Endothelial cell of umbilical vein (primary cell): ENCODE measurements around the gene DAZAP1. TPM values are rescaled to one million over a fixed set of nuclear protein-coding genes. Genes with fewer than 3 reads are reported as not detected.

ENCODE experiments used
- BruUV-seq: library from RNA; stranded (reverse); fragments of 400-500 nt; replicated peaks from 2 replicates; lab custom pipeline; 2021; lab: Mats Ljungman, UMichigan
- CTCF ChIA-PET: fragments of 300-600, 350-600 bp; sonication (Branson Sonifier 250); formaldehyde crosslinking; loops from one replicate; lab custom pipeline; 2021; ENCODE audit warnings: antibody characterized with exemption, inconsistent platforms; lab: Charles Lee
- POLR2A ChIA-PET: fragments of 300-600, 350-600 bp; sonication (Branson Sonifier 250); formaldehyde crosslinking; loops from one replicate; lab custom pipeline; 2021; ENCODE audit warnings: antibody characterized with exemption, inconsistent platforms; lab: Charles Lee
- DNase-seq: peaks from one replicate; pipeline ENCODE4 v3.0.0-alpha.2; 2011; ENCODE audit warnings: low read depth, low spot score
- FAIRE-seq: peaks from 2 replicates; lab custom pipeline; 2011; peaks lifted over from hg19 to GRCh38; lab: Jason Lieb, UNC
- H2AFZ ChIP-seq: 2 replicates; pipeline ENCODE4 v1.6.0; 2012; ENCODE audit warnings: low read depth, low read length, control low read depth, inconsistent platforms
- H3K27ac ChIP-seq: 2 replicates; pipeline ENCODE4 v1.5.1; 2011; ENCODE audit warnings: low read depth, mild to moderate bottlenecking, control low read depth, low read length, moderate library complexity; ENCODE audit not compliant: insufficient read depth
- H3K27me3 ChIP-seq, 2 experiments: 2 replicates each; pipeline versions ENCODE4 v1.6.0 to v1.6.1; 2011; ENCODE audit warnings: low read length in 2 of 2, mixed read lengths in 1 of 2; ENCODE audit not compliant: control insufficient read depth in 2 of 2, insufficient read depth in 2 of 2
- H3K36me3 ChIP-seq, 2 experiments: 2 replicates in 1 of 2; 3 replicates in 1 of 2; pipeline ENCODE4 v1.5.1; 2011; ENCODE audit warnings: low read length in 2 of 2, mild to moderate bottlenecking in 1 of 2, moderate library complexity in 1 of 2; ENCODE audit not compliant: control insufficient read depth in 2 of 2, insufficient read depth in 2 of 2; ENCODE audit errors: extremely low read depth in 1 of 2
- H3K4me1 ChIP-seq: 3 replicates; pipeline ENCODE4 v1.5.1; 2011; ENCODE audit warnings: mild to moderate bottlenecking, low read length; ENCODE audit not compliant: control insufficient read depth, insufficient read depth; ENCODE audit errors: extremely low read depth
- H3K4me2 ChIP-seq: 2 replicates; pipeline ENCODE4 v1.6.1; 2011; ENCODE audit warnings: low read length, control low read depth, mixed read lengths; ENCODE audit not compliant: insufficient read depth
- H3K4me3 ChIP-seq, 3 experiments: fragments of 200-600 bp in 1 of 3; sonication (generic), shearing (Covaris generic) in 1 of 3; replicated peaks in 1 of 3; 2 replicates each; pipeline ENCODE4 v1.5.1; 2011 to 2016; ENCODE audit warnings: control low read depth in 3 of 3, low read length in 3 of 3, mild to moderate bottlenecking in 2 of 3, inconsistent platforms in 1 of 3, low read depth in 1 of 3, moderate library complexity in 1 of 3; ENCODE audit not compliant: insufficient read depth in 1 of 3
- H3K79me2 ChIP-seq: 2 replicates; pipeline ENCODE4 v1.6.0; 2012; ENCODE audit warnings: low read length, inconsistent platforms; ENCODE audit not compliant: control insufficient read depth, insufficient read depth
- H3K9ac ChIP-seq: replicated peaks from 2 replicates; pipeline ENCODE3; 2011; ENCODE audit warnings: low read length, control low read depth; ENCODE audit not compliant: insufficient read depth; ENCODE audit errors: extremely low read depth
- H3K9me1 ChIP-seq: replicated peaks from 3 replicates; pipeline ENCODE4 v1.6.0; 2011; ENCODE audit warnings: mild to moderate bottlenecking, low read length; ENCODE audit not compliant: control insufficient read depth, insufficient read depth; ENCODE audit errors: extremely low read depth
- H3K9me3 ChIP-seq: replicated peaks from 2 replicates; pipeline ENCODE4 v1.5.1; 2012; ENCODE audit warnings: low read length, inconsistent platforms; ENCODE audit not compliant: control insufficient read depth, insufficient read depth
- H4K20me1 ChIP-seq: replicated peaks from 2 replicates; pipeline ENCODE3; 2011; ENCODE audit warnings: mild to moderate bottlenecking, low read length; ENCODE audit not compliant: control insufficient read depth, insufficient read depth; ENCODE audit errors: extremely low read depth
- EZH2 ChIP-seq: IDR thresholded peaks from 2 replicates; pipeline ENCODE4 v1.6.1; 2012; ENCODE audit warnings: borderline replicate concordance, low read depth, mild to moderate bottlenecking, moderate library complexity, low read length, inconsistent platforms; ENCODE audit not compliant: severe bottlenecking
- FOS ChIP-seq: IDR thresholded peaks from 2 replicates; pipeline ENCODE4 v1.6.1; 2011; ENCODE audit warnings: mild to moderate bottlenecking, low read length, moderate library complexity, borderline replicate concordance; ENCODE audit not compliant: insufficient read depth
- GATA2 ChIP-seq: IDR thresholded peaks from 2 replicates; pipeline ENCODE4 v1.7.0; 2011; ENCODE audit warnings: low read depth, mild to moderate bottlenecking, moderate library complexity, mixed read lengths, low read length; ENCODE audit not compliant: insufficient read length, insufficient read depth
- JUN ChIP-seq: IDR thresholded peaks from 2 replicates; pipeline ENCODE4 v1.6.1; 2011; ENCODE audit warnings: borderline replicate concordance, low read depth; ENCODE audit not compliant: insufficient read length, insufficient read depth
- MYC ChIP-seq: IDR thresholded peaks from one replicate; pipeline ENCODE4 v1.6.1; 2011; ENCODE audit warnings: mild to moderate bottlenecking, low read depth, low read length
- POLR2A ChIP-seq: IDR thresholded peaks from 2 replicates; pipeline ENCODE4 v1.6.1; 2012; ENCODE audit warnings: low read depth, mild to moderate bottlenecking, control low read depth, low read length
- POLR2AphosphoS5 ChIP-seq: IDR thresholded peaks from 2 replicates; pipeline ENCODE4 v1.6.1; 2012; ENCODE audit warnings: low read depth, mild to moderate bottlenecking, control low read depth, low read length, moderate library complexity; ENCODE audit not compliant: insufficient read depth
- dilution Hi-C: fragments of 300-500 bp; cut with MboI; formaldehyde crosslinking; loops from one replicate; pipeline ENCODE4 v1.15.0; 2019; ENCODE audit warnings: low sequenced_read_pairs; ENCODE audit not compliant: extremely low pct_ligation_motif_present
- intact Hi-C: fragments of 100-400 bp; cut with micrococcal nuclease; formaldehyde crosslinking; loops from one replicate; pipeline ENCODE4 v1.10.0; 2022
- polyA plus RNA-seq, 4 experiments: library from polyadenylated mRNA; depleted of rRNA in 3 of 4; stranded (reverse) in 3 of 4; unstranded in 1 of 4; fragments of >200 nt; gene quantifications; 2 replicates each; pipeline versions ENCODE4 v1.2.1 to v1.2.3, GENCODE V29; 2011 to 2012; ENCODE audit warnings: missing spikeins in 1 of 4
- total RNA-seq: library from RNA; stranded (reverse); gene quantifications from 2 replicates; pipeline ENCODE4 v1.2.3, GENCODE V29; 2021
- TF ChIP-seq, protein P1 (sequence below): IDR thresholded peaks from 2 replicates; pipeline ENCODE4 v1.6.1; 2011; ENCODE audit not compliant: insufficient read depth, insufficient read length
- TF ChIP-seq, protein P2 (sequence below), 2 donors: IDR thresholded peaks; 1 replicate in 1 of 2; 2 replicates in 1 of 2; pipeline ENCODE4 v1.5.1; 2011; ENCODE audit warnings: low read length in 2 of 2, mild to moderate bottlenecking in 2 of 2, moderate library complexity in 2 of 2, control low read depth in 1 of 2, inconsistent platforms in 1 of 2, low read depth in 1 of 2; ENCODE audit not compliant: insufficient read depth in 1 of 2; ENCODE audit errors: extremely low read depth in 1 of 2

DAZAP1 gene
- total and polyA plus RNA-seq, 2 donors (not counting 3 experiments of a cell fraction or from before 2014, with no cell fraction given), result 50.1 to 187 TPM

DNA sequence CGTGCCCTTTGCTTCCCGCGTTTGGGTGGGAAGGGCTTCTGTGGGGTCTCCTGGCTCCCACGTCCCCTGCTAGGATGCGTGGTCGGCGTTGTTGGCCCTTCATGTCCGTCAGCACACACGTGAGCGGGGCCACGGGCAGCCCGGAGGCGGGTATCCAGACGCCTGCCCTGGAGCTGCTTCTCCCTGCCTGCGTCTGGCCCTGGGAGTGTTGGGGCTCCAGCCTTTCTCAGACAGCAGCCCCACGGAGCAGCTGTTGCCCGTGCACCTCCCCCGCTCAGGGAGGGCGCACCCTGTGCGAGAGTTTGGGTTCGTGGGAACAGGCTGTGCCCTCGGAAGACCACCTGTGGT is 14.5 kb downstream of the DAZAP1 start:
- Histone ChIP-seq H2AFZ (no peak overlapping the region), H3K9me3 (no peaks in the 10 kb centered on the region), H3K4me1 (no peaks in the 10 kb centered on the region), H4K20me1 (peaks cover 2% of the 10 kb centered on the region), H3K4me2 (no peak overlapping the region), H3K9me1 (no peaks in the 10 kb centered on the region), H3K9ac (no peak overlapping the region), H3K4me3 (no peak overlapping the region), H3K27me3 (no peaks in the 10 kb centered on the region), H3K27ac (no peak overlapping the region), H3K36me3 (peaks cover 26 to 74% of the 10 kb centered on the region in 2 experiments), H3K79me2 (peaks cover 65% of the 10 kb centered on the region)
- DNase-seq (no peak), FAIRE-seq (no peak)
- BruUV-seq, result no TSS peak
- intact Hi-C loops (no loop called here), dilution Hi-C loops (no loop called here)
- TF ChIP-seq EZH2 (no peak), POLR2AphosphoS5 (no peak), MYC (no peak), JUN (no peak), POLR2A (no peak)
- TF ChIP-seq, protein P1, sequence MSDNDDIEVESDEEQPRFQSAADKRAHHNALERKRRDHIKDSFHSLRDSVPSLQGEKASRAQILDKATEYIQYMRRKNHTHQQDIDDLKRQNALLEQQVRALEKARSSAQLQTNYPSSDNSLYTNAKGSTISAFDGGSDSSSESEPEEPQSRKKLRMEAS, result no peak
- ChIA-PET POLR2A (no interaction called here), CTCF (no interaction called here)

DNA sequence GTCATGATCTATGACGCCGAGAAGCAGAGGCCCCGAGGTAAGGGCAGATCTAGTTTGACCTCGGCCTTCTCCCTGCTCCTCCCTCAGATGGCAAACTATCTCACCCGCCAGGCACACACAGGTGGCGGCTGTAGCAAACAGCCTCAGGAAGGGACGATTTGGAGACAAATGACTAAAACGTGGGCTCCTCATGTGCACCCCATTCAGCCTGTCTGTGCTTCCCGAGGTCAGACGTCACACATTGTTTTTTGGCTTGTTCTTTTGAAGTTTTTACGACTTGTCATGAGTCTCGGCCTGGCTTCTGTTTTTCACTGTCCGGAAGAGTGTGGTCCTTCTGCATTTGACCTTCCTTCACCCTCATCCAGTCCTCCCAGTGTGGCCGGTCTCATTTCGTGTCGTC is 15.0 kb downstream of the DAZAP1 start:
- POLR2A ChIA-PET, result no interaction called here
- CTCF ChIA-PET, result no interaction called here
- Histone ChIP-seq H3K4me2 (no peak overlapping the region), H3K4me3 (no peak overlapping the region), H3K9me3 (no peaks in the 10 kb centered on the region), H3K36me3 (peaks cover 26 to 71% of the 10 kb centered on the region in 2 experiments), H3K9me1 (no peaks in the 10 kb centered on the region), H3K79me2 (peaks cover 61% of the 10 kb centered on the region), H3K27ac (no peak overlapping the region), H4K20me1 (peaks cover 2% of the 10 kb centered on the region), H3K27me3 (no peaks in the 10 kb centered on the region), H3K9ac (no peak overlapping the region), H2AFZ (no peak overlapping the region), H3K4me1 (no peaks in the 10 kb centered on the region)
- no peak for DNase-seq
- intact Hi-C loops, result no loop called here
- BruUV-seq, result no TSS peak
- no peak for FAIRE-seq
- dilution Hi-C loops, result no loop called here
- TF ChIP-seq, protein P1, result no peak
- TF ChIP-seq MYC (no peak), EZH2 (no peak), POLR2A (no peak), POLR2AphosphoS5 (no peak), FOS (no peak), GATA2 (no peak), JUN (no peak)
- TF ChIP-seq, protein P2, sequence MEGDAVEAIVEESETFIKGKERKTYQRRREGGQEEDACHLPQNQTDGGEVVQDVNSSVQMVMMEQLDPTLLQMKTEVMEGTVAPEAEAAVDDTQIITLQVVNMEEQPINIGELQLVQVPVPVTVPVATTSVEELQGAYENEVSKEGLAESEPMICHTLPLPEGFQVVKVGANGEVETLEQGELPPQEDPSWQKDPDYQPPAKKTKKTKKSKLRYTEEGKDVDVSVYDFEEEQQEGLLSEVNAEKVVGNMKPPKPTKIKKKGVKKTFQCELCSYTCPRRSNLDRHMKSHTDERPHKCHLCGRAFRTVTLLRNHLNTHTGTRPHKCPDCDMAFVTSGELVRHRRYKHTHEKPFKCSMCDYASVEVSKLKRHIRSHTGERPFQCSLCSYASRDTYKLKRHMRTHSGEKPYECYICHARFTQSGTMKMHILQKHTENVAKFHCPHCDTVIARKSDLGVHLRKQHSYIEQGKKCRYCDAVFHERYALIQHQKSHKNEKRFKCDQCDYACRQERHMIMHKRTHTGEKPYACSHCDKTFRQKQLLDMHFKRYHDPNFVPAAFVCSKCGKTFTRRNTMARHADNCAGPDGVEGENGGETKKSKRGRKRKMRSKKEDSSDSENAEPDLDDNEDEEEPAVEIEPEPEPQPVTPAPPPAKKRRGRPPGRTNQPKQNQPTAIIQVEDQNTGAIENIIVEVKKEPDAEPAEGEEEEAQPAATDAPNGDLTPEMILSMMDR (IDR thresholded peaks at IDR 0.05; ENCODE audit: extremely low read depth in 1 of 2, insufficient read depth in 1 of 2, low read depth in 1 of 2, low read length in 2 of 2), result no peak
